ENCODE measurements around the gene OR10H2.
"Not testable (repeated sequence)": the region's sequence is repeated elsewhere in the genome, so short reads cannot be mapped to it uniquely, and the experiment has no call there.

OR10H2 gene

GRCh38 chr19:15759962-15760565 lies 32.2 kb downstream of the OR10H2 start:
- DNase-seq (ENCODE audit: extremely low read depth in 1 of 2, low read depth in 1 of 2), result no peak

GRCh38 chr19:15769586-15769985 lies 41.8 kb downstream of the OR10H2 start:
- no peak for DNase-seq (ENCODE audit: extremely low read depth in 1 of 2, low read depth in 1 of 2)

GRCh38 chr19:15774159-15774558 lies 46.3 kb downstream of the OR10H2 start:
- not testable (repeated sequence) for DNase-seq (ENCODE audit: extremely low read depth in 1 of 2, low read depth in 1 of 2)

- no peak for DNase-seq (ENCODE audit: extremely low read depth in 1 of 2, low read depth in 1 of 2)
Measured at GRCh38 chr19:15775249-15775648, 47.4 kb downstream of the OR10H2 start.

DNA sequence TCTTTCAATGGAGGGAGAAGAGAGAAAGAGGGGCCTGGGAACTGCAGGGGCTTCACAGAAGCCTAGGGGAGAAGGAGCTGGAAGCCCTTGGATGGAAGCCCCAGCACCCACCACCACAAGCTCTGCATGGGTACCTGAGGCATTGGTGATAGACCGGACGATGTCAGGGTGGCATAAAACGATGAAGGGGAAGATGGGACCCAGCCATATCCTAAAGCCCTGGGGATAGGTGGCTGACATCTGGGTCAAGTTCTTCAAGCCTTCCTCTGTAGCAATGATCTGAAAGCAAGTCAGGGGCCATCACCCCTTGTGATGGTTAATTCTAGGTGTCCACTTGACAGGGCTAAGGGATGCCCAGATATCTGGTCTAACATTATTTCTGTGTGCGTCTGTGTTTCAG lies 48.4 kb downstream of the OR10H2 start:
- no peak for DNase-seq (ENCODE audit: extremely low read depth in 1 of 2, low read depth in 1 of 2)

DNA sequence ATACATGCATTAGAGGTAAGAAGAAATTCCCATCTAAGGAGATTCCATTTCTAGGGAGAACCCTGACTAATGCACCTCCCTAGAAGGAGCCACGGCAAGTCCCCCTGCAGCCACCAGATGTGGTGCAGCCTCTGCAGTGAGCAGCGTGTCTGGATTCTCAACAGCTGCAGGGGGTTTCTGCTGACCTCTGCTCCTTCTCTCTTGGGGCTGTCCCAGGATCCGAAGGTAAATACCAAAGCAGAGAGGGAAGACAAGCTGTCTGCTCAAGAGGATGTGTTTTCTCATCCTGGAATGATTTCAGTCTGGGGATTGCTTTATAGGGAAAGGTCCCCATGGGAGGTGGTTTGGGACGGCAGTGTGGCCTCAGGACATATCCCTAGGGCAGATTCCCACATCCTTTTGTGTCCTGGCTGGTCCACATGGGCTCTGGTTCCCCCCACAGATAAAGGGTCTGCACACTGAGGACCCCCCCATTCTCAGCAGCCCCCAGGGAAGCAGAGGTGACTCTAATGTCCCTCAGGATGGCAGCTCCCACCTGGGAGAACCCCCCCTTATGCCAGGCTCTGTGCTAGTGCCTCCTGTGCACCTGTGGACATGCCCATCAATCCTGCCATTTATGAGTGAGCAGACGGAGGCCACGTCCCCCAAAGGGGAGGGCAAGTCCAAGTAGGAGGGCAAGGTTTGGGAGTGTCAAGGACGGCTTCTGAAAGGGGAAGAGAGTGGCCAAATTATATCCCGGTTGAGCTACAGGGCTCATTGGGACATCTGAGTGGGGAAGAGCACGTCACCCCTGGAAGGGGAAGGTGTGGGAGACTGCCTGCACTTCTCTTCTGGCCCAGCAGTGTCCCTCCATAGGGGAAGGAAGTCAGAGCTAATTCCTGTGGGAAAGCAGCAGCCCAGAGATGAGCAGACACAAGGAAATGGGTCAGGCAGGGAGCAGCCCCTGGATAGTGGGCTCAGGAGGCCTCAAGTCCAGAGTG lies 49.5 kb downstream of the OR10H2 start:
- no peak for DNase-seq (ENCODE audit: extremely low read depth in 1 of 2, low read depth in 1 of 2)
